ENCODE data around the gene CDC42BPA. TPM values are rescaled to one million over a fixed set of nuclear protein-coding genes. Genes with fewer than 3 reads are reported as not detected.

Gene CDC42BPA
- total RNA-seq, 1 experiment from 2014 or later: 30.1 TPM

- Histone ChIP-seq H3K79me2 (ENCODE audit: insufficient read depth, low read length) (no peaks in the 10 kb centered on the region), H3K4me2 (ENCODE audit: insufficient read depth, insufficient read length, low read length) (no peak overlapping the region), H3K4me1 (ENCODE audit: insufficient read depth, low read length) (peaks cover 3% of the 10 kb centered on the region), H3K23ac (ENCODE audit: insufficient read length, low read depth, low read length) (no peak overlapping the region), H3K9me3 (ENCODE audit: control insufficient read depth, low read depth, low read length) (no peaks in the 10 kb centered on the region), H3T11ph (ENCODE audit: low read length) (no peak overlapping the region), H2BK12ac (ENCODE audit: insufficient read length, low read depth, low read length) (no peak overlapping the region), H3K79me1 (ENCODE audit: insufficient read depth, low read depth, low read length, poor library complexity, severe bottlenecking) (no peaks in the 10 kb centered on the region), H3K56ac (ENCODE audit: insufficient read length, low read depth, low read length) (no peak overlapping the region), H3K23me2 (ENCODE audit: insufficient read length, low read depth, low read length, poor library complexity, severe bottlenecking) (no peaks in the 10 kb centered on the region), H4K5ac (ENCODE audit: insufficient read length, low read depth, low read length) (no peak overlapping the region), H4K8ac (replicated peaks; ENCODE audit: insufficient read length, low read depth, low read length) (no peak overlapping the region), H3K4ac (ENCODE audit: low read depth, low read length) (no peak overlapping the region), H2BK5ac (ENCODE audit: insufficient read length, low read length) (no peak overlapping the region), H2BK20ac (ENCODE audit: low read depth, low read length, poor library complexity, severe bottlenecking) (no peak overlapping the region), H2BK120ac (ENCODE audit: low read depth, low read length, poor library complexity, severe bottlenecking) (no peak overlapping the region), H3K18ac (ENCODE audit: insufficient read length, low read depth, low read length) (no peak overlapping the region), H4K91ac (ENCODE audit: insufficient read length, low read depth, low read length) (no peak overlapping the region), H3K9ac (ENCODE audit: extremely low read depth, insufficient read length, low read length) (no peak overlapping the region), H2AFZ (ENCODE audit: low read length) (no peak overlapping the region), H3K27me3 (ENCODE audit: insufficient read depth, low read length) (no peaks in the 10 kb centered on the region), H4K20me1 (ENCODE audit: control insufficient read depth, insufficient read depth, insufficient read length) (no peaks in the 10 kb centered on the region), H3K14ac (ENCODE audit: insufficient read depth, low read length) (no peak overlapping the region), H2BK15ac (ENCODE audit: low read depth, low read length) (no peak overlapping the region), H3K27ac (ENCODE audit: insufficient read length, low read depth, low read length) (no peak overlapping the region), H2AK5ac (ENCODE audit: insufficient read length, low read length) (no peak overlapping the region)
- Mint-ChIP-seq H3K9me3 (no peaks in the 10 kb centered on the region), H3K4me1 (peaks cover 16 to 23% of the 10 kb centered on the region in 2 experiments), H3K27ac (peak overlapping the region in 1 of 3 experiments; percentile 9; a peak in 2 of 7 replicates), H3K27me3 (ENCODE audit: low read depth) (no peaks in the 10 kb centered on the region), H3K36me3 (ENCODE audit: insufficient read depth in 1 of 3, low read depth in 3 of 3) (peaks cover 2 to 14% (median 4%) of the 10 kb centered on the region in 3 experiments; a peak in 5 of 7 replicates), H3K4me3 (no peak overlapping the region)
- TF ChIP-seq CTCF (conservative IDR thresholded peaks at IDR 0.05): no peak
- WGBS (ENCODE audit: extremely low coverage, insufficient read length, low lambda C conversion rate): no CpG with 5 or more reads among the region's 3 CpGs
- DNase-seq: no peak
These were observed 190.4 kb downstream of the CDC42BPA start for GRCh38 chr1:227127891-227128290.

Measured in H9 (cell line).